ENCODE measurements around the gene ODF2L.

DNA sequence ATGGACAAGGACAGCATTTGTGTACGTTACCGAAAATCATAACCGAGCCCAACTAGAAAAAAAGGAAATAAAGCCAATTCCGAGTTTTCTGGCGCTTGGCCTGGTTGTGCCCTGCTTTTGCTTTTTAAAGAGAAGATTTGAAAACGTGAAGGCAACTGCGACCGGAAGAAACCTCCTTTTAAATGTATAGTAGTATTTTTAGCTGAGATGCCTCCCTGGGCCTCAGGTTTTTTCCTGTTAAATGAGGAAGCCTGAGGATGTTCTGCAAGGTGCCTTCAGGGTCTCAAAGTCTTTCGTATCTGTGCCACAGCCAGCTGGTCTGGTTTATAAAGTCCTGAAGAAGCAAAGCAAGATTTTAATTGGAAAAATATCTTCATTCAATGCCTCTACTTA is 371 bp upstream of the ODF2L start:
- TF ChIP-seq, protein P1, sequence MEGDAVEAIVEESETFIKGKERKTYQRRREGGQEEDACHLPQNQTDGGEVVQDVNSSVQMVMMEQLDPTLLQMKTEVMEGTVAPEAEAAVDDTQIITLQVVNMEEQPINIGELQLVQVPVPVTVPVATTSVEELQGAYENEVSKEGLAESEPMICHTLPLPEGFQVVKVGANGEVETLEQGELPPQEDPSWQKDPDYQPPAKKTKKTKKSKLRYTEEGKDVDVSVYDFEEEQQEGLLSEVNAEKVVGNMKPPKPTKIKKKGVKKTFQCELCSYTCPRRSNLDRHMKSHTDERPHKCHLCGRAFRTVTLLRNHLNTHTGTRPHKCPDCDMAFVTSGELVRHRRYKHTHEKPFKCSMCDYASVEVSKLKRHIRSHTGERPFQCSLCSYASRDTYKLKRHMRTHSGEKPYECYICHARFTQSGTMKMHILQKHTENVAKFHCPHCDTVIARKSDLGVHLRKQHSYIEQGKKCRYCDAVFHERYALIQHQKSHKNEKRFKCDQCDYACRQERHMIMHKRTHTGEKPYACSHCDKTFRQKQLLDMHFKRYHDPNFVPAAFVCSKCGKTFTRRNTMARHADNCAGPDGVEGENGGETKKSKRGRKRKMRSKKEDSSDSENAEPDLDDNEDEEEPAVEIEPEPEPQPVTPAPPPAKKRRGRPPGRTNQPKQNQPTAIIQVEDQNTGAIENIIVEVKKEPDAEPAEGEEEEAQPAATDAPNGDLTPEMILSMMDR (IDR thresholded peaks at IDR 0.05): no peak
- no peak for TF ChIP-seq POLR2AphosphoS5 (IDR thresholded peaks at IDR 0.05)
